GM08714 (cell line): ENCODE data around the gene HTR4.
"Not testable (repeated sequence)": the region's sequence is repeated elsewhere in the genome, so short reads cannot be mapped to it uniquely, and the experiment has no call there.

Experiments used
- H3K4me3 ChIP-seq: fragments of 200-500 bp; sonication (Bioruptor generic); 2 replicates; pipeline ENCODE4 v1.5.1; 2014; ENCODE audit warnings: mild to moderate bottlenecking, low read length, inconsistent platforms
- ZNF274 ChIP-seq: IDR thresholded peaks from 2 replicates; pipeline ENCODE4 v1.6.1; 2012; ENCODE audit warnings: mild to moderate bottlenecking, low read depth, low read length

Gene HTR4

DNA sequence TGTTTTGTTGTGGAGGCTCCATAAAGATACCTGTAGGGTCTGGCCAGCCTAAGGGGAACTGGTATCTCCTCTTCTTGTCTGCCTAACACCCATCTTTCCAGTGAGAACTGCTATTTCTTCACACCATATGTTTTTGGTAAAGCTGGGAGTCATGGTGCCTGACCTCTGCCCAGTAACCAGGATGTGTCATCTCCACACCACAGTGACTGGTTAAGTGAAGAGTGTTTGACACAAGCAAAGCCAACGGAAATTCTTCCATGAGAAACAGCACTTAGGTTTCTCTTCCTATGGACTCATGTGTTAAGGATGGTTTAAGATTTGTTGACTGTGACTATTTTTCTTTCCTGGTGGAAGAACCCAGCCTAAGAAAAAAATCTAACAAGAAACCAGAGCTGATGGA is 111.5 kb downstream of the HTR4 start:
- TF ChIP-seq ZNF274: no peak
- H3K4me3 ChIP-seq: no peak overlapping the region

DNA sequence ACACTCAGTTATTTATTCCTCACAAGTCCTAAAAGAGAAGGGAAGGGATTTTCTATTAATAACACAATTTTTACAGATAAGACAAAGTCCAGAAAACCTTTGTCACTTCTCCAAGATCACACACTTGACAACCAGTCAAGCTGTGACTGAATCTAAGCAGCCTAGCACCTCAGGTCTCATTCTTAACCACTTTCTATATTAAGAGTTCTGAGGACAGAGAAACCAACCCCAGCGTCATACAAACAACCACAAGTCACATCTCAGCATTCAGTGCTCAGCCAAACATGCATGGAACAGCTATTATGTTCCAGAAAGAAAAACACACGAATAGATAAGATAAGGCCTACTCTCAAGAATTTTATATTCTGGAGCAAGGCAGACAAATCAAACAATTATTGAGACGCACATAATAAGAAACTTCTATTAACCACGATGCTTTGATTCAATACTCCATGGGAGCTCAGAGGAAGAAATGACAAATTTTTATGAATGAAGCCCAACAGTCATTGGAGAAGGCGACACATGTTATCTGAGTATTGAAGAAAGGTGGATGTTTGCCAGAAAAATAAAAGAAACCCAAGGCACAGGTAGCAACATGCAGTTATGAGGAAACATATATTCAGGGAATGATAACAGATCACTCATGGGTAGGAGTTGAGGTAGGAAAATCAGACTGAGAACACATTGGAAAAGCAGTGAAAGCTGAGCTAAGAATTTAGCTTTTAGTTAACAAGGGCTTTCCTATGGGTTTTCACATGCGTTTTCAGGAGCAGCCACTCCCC is 113.1 kb downstream of the HTR4 start:
- no peak overlapping the region for H3K4me3 ChIP-seq
- no peak for TF ChIP-seq ZNF274

DNA sequence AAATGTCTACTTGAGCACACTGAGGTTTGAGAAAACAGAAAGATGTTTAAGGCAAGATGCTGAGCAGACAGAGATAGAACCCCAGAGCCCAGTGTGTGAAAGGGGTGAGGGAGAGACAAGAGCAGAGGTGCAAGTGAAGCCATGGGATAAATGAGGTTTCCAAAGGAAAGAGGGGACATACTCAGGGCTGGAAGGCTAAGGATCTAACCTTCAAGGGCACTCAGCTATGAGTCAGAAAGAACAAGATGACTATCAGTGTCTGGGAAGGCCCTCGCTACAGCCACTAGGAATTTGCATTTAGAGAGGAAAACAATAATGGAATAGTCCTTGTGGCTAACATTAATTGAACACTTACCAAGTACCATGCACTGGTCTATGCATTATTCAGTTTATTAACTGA is 113.7 kb downstream of the HTR4 start:
- TF ChIP-seq ZNF274: no peak
- H3K4me3 ChIP-seq: no peak overlapping the region

- TF ChIP-seq ZNF274: no peak
- no peak overlapping the region for H3K4me3 ChIP-seq
These were observed 114.5 kb downstream of the HTR4 start for GRCh38 chr5:148539851-148540250.

DNA sequence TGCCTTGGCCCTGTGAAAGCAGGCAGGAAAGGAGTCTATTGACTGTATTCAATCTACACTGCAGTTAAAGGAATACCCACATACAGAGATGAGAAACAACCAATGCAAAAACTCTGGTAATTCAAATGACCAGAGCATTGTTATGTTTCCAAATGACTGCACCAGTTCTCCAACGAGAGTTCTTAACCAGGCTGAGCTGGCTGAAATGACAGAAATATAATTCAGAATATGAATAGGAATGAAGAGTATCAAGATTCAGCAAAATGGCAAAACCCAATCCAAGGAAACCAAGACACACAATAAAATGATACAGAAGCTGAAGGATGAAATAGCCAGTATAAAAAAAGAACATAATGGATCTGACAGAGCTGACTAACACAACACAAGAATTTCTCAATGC is 119.1 kb downstream of the HTR4 start:
- H3K4me3 ChIP-seq: no peak overlapping the region
- TF ChIP-seq ZNF274: no peak

- TF ChIP-seq ZNF274: no peak
- no peak overlapping the region for H3K4me3 ChIP-seq
These were observed 121.2 kb downstream of the HTR4 start for GRCh38 chr5:148532969-148533670.

GRCh38 chr5:148529450-148529849 is 124.9 kb downstream of the HTR4 start:
- H3K4me3 ChIP-seq: not testable (repeated sequence)

DNA sequence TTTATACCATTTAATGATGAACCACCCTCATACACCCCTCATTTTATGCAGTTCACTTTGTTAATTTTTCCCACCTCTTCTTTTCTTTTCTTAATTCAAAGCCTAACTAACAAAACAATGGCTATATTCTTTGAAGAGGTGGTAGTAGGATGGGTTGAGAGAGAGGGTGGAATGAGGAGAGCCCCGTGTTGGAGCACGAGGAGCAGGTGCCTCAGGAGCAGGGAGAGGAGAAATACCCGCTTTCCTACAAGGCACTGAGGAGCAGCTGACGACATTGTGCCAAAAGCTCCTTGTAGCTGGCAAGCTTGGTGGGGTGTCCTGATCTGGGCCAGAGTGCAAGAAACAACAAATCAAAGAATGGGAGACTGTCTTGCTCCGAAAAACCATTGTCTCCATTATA is 129.6 kb downstream of the HTR4 start:
- TF ChIP-seq ZNF274: no peak
- no peak overlapping the region for H3K4me3 ChIP-seq

GRCh38 chr5:148523139-148523538 is 131.2 kb downstream of the HTR4 start:
- no peak overlapping the region for H3K4me3 ChIP-seq
- no peak for TF ChIP-seq ZNF274

DNA sequence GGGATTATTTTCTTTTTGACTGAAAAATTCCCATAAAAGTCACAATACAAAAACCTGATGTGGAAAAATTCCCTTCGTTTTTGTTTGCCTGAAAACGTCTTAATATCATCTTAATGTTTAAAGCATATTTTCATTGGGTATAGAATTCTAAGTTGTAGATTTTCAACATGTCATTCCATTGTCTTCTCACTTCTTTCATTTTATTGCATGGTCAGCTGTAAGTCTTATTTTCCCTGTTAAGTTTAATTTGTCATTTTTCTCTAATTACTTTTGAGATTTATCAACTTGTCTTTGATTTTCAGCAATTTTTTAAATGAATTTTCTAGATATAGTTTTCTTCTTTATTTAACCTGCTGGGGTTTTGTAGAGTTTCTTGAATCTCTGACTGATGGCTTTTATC is 138.9 kb downstream of the HTR4 start:
- no peak overlapping the region for H3K4me3 ChIP-seq
- TF ChIP-seq ZNF274: no peak

DNA sequence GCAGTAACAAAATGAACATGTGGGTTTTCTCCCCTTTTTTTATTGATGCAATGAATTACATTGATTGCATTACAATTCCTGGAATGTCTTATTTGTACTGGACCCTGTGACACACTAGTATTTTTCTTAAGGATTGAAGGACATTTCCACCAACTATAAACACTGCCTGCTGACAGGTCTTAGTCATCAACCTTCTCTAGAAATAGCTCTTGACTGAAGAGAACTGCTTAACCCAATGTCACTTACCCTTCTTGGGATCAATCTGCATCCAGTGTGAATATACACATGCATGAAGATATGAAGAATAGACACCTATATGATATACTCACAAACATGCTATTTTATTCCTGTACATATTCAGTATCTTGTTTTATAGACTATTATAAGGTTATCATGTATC is 140.0 kb downstream of the HTR4 start:
- H3K4me3 ChIP-seq: no peak overlapping the region
- TF ChIP-seq ZNF274: no peak

DNA sequence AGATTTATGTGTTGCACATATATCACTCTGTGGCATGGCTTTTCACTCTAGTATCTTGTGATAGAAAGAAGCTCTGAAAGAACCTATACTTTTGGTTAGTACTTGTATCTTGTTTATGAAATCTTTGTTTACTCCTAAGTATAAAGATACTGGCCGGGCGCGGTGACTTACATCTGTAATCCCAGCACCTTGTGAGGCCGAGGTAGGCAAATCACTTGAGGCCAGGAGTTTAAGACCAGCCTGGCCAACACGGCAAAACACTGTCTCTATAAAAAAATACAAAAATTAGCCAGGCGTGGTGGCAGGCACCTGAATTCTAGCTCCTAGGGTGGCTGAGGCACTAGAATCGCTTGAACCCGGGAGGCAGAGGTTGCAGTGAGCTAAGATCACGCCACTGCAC is 141.8 kb downstream of the HTR4 start:
- H3K4me3 ChIP-seq: no peak overlapping the region
- no peak for TF ChIP-seq ZNF274

- H3K4me3 ChIP-seq: no peak overlapping the region
- TF ChIP-seq ZNF274: no peak
These were observed 142.4 kb downstream of the HTR4 start for GRCh38 chr5:148511810-148512347.

GRCh38 chr5:148509893-148510292 is 144.4 kb downstream of the HTR4 start:
- H3K4me3 ChIP-seq: no peak overlapping the region
- TF ChIP-seq ZNF274: no peak

- no peak for TF ChIP-seq ZNF274
- H3K4me3 ChIP-seq: no peak overlapping the region
These were observed 146.7 kb downstream of the HTR4 start for GRCh38 chr5:148507648-148508047.

- no peak for TF ChIP-seq ZNF274
- no peak overlapping the region for H3K4me3 ChIP-seq
These were observed 154.9 kb downstream of the HTR4 start for GRCh38 chr5:148499452-148499851.
